Pancreas (tissue), 10 donors: Measurements from ENCODE around the gene FLOT1. TPM values are rescaled to one million over a fixed set of nuclear protein-coding genes. Genes with fewer than 3 reads are reported as not detected.

ENCODE experiments used
- ATAC-seq, 4 donors: fragments of 200-7000 bp; cut with Tn5 transposase; one replicate each; pipeline versions ENCODE4 v1.8.0 to v1.9.1; 2020; ENCODE audit warnings: mild to moderate bottlenecking in 4 of 4, moderate library complexity in 4 of 4
- DNase-seq, 6 donors: peaks; one replicate each; pipeline ENCODE4 v3.0.0-alpha.2; 2020
- FAIRE-seq: peaks from 2 replicates; lab custom pipeline; 2012; peaks lifted over from hg19 to GRCh38; lab: Jason Lieb, UNC
- H3K27ac ChIP-seq, 4 donors: fragments of 200-600 bp; sonication (generic); 1 replicate in 3 of 4; 2 replicates in 1 of 4; pipeline versions ENCODE4 v1.5.0 to v1.8.0; 2020
- H3K27me3 ChIP-seq, 4 donors: fragments of 200-600 bp; one replicate each; pipeline ENCODE4 v1.8.0; 2021
- H3K36me3 ChIP-seq, 3 donors: fragments of 200-600 bp; sonication (generic) in 1 of 3; one replicate each; pipeline versions ENCODE4 v1.5.0 to v1.8.0; 2020 to 2021
- H3K4me1 ChIP-seq, 3 donors: fragments of 200-600 bp; one replicate each; pipeline ENCODE4 v1.8.0; 2021
- H3K4me3 ChIP-seq, 4 donors: fragments of 200-600 bp; sonication (generic) in 2 of 4; one replicate each; pipeline versions ENCODE4 v1.5.0 to v1.8.0; 2020 to 2021
- H3K9me3 ChIP-seq, 4 donors: fragments of 200-600 bp; one replicate each; pipeline ENCODE4 v1.8.0; 2021
- CTCF ChIP-seq, 4 donors: fragments of 200-600 bp; sonication (generic) in 3 of 4; IDR thresholded peaks; one replicate each; pipeline versions ENCODE4 v1.5.0 to v1.8.0; 2021; ENCODE audit warnings: antibody characterized with exemption in 4 of 4
- WGBS, 2 donors: extraction: QIAGEN DNeasy Blood & Tissue Kit; methylation state at CpG; one replicate each; pipeline ENCODE4 v1.1.7; 2013; 5-methylcytosine and 5-hydroxymethylcytosine counted together
- intact Hi-C, 3 donors: fragments of 100-400 bp; cut with DNase I; formaldehyde crosslinking; loops; one replicate each; pipeline versions ENCODE4 v1.11.1 to v1.14.2; 2022
- polyA plus RNA-seq, 2 donors: library from polyadenylated mRNA; stranded (reverse); fragments of 200-250 nt; gene quantifications; one replicate each; pipeline ENCODE4 v1.2.3, GENCODE V29; 2013
- total RNA-seq, 6 donors: library from RNA; stranded (reverse); fragmentation: NEBNext Ultra II Directional in 4 of 6; extraction: Animal tissue kit (Norgen Biotek cat#: 25700) in 4 of 6; gene quantifications; one replicate each; pipeline versions ENCODE4 v1.2.1 to v1.2.4, GENCODE V29; 2021 to 2023
- donor health status: healthy with polysubstance abuse.
- donor health status: DM: no; HTN: no; CAD: no; lungs with moderate emphysema.
- donor health status: DM: no; HTN: no; CAD: no.
- donor health status: control.
- donor health status: control.
- donor health status: Bipolar disorder and iron deficiency.
- donor health status: DM: yes; HTN: yes; CAD: no.
- donor health status: DM: no; HTN: no; CAD: no.
- donor health status: DM: no; HTN: no; CAD: no.
- donor health status: DM: yes; HTN: yes; CAD: no.

Gene FLOT1
- total and polyA plus RNA-seq, 8 donors, result 45.7 to 151 (median 61.8) TPM

GRCh38 chr6:30769088-30769852, 26.8 kb upstream of the FLOT1 start:
- ATAC-seq (peak; percentile 60 to 88 (median 80)), FAIRE-seq (no peak), DNase-seq (peak in 2 of 6 donors; percentile 30 to 64)
- Histone ChIP-seq H3K27me3 (no peaks in the 10 kb centered on the region), H3K27ac (peak overlapping the region; percentile 49 to 81 (median 62)), H3K4me1 (peaks cover 0 to 20% (median 2%) of the 10 kb centered on the region in 3 donors), H3K36me3 (no peaks in the 10 kb centered on the region), H3K4me3 (no peak overlapping the region), H3K9me3 (no peaks in the 10 kb centered on the region)
- WGBS, 2 donors, result 59 to 64% methylated on average over 16 of the region's 16 CpGs
- intact Hi-C loops, result no loop called here
- TF ChIP-seq CTCF (IDR thresholded peaks at IDR 0.05), result no peak

DNA sequence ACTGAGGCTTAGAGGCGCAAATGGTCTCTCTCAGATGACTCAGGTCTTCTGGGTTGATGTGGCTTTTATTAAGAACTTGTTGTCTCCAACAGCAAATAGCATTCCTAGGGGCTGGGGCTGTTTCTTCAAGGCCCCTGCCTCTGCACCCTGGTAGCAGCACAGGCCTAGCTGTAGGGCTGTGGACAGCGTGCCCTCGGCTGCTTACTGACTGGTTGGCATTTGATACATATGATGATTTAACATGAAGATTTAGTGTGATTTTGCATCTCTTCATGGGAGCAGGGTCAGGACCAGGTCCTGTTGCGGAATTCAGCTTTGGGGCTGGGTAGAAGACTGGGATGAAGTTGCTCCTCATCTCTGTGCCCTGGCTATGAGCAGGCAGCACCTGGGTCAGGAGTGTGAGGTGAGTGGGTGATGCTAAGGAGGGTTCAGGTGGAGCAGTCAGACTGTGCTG, 26.2 kb upstream of the FLOT1 start:
- ATAC-seq, result no peak
- intact Hi-C loops, result no loop called here

GRCh38 chr6:30767944-30768301, 25.4 kb upstream of the FLOT1 start:
- Histone ChIP-seq H3K9me3 (no peaks in the 10 kb centered on the region), H3K27me3 (no peaks in the 10 kb centered on the region), H3K4me3 (no peak overlapping the region), H3K4me1 (peaks cover 10 to 33% (median 14%) of the 10 kb centered on the region in 3 donors), H3K27ac (peak overlapping the region in 1 of 4 donors; percentile 81), H3K36me3 (no peaks in the 10 kb centered on the region)
- intact Hi-C loops, result no loop called here
- DNase-seq, result no peak
- WGBS, 2 donors, result 97 to 100% methylated on average over 1 of the region's 1 CpG
- no peak for ATAC-seq
- no peak for FAIRE-seq
- TF ChIP-seq CTCF (IDR thresholded peaks at IDR 0.05), result no peak

More for the DNA sequence above, 26.2 kb upstream of the FLOT1 start:
- no peaks in the 10 kb centered on the region for H3K27me3 ChIP-seq
- H3K9me3 ChIP-seq, result no peaks in the 10 kb centered on the region
- H3K4me3 ChIP-seq, result no peak overlapping the region
- WGBS, 2 donors, result 97 to 98% methylated on average over 4 of the region's 4 CpGs
- peaks cover 4 to 26% (median 8%) of the 10 kb centered on the region in 3 donors for H3K4me1 ChIP-seq
- TF ChIP-seq CTCF (IDR thresholded peaks at IDR 0.05), result no peak
- H3K36me3 ChIP-seq, result no peaks in the 10 kb centered on the region
- FAIRE-seq, result no peak
- peak overlapping the region in 3 of 4 donors; percentile 49 to 81 (median 72) for H3K27ac ChIP-seq
- DNase-seq, result no peak

DNA sequence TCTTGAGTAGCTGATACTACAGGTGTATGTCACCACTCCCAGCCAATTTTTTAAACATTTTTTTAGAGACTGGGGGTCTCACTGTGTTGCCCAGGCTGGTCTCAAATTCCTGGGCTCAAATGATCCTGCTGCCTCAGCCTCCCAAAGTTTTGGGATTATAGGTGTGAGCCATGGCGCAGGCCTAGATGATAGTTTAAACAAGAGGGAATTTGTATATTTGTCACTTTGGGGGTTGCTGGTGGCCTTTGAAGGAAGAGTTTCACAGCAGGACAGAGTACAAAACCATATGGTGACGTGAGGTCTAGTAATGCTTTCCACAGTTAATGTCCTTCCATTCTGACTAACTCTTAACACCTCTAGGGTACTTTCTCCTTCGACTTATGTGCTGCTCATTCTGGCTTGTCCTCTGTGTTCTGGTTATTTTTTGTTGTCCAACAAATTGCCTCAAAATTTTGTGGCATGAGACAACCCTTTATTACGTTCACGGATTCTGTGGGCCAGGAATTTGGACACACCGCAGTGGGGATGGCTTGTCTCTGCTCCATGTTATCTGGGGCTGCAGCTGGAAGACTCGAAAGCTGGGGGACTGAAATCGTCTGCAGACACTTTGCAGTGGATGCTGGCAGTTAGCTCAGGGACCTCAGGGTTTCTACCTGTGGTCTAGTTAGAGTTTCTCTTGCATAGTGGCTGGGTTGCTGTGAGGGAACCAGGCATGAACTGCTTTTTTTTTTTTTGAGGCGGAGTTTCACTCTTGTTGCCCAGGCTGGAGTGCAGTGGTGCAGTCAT, 24.9 kb upstream of the FLOT1 start:
- no peaks in the 10 kb centered on the region for H3K27me3 ChIP-seq
- TF ChIP-seq CTCF (IDR thresholded peaks at IDR 0.05), result no peak
- ATAC-seq, result no peak

More for the DNA sequence above, 24.9 kb upstream of the FLOT1 start:
- no peak overlapping the region for H3K4me3 ChIP-seq
- peaks cover 10 to 33% (median 14%) of the 10 kb centered on the region in 3 donors for H3K4me1 ChIP-seq
- no peaks in the 10 kb centered on the region for H3K9me3 ChIP-seq
- 84 to 92% methylated on average over 9 of the region's 9 CpGs for WGBS, 2 donors
- H3K27ac ChIP-seq, result no peak overlapping the region
- DNase-seq (no peak), FAIRE-seq (no peak)
- intact Hi-C loops, result no loop called here
- H3K36me3 ChIP-seq, result no peaks in the 10 kb centered on the region
